ENCODE results near the gene TGFB1.

The TGFB1 gene

DNA sequence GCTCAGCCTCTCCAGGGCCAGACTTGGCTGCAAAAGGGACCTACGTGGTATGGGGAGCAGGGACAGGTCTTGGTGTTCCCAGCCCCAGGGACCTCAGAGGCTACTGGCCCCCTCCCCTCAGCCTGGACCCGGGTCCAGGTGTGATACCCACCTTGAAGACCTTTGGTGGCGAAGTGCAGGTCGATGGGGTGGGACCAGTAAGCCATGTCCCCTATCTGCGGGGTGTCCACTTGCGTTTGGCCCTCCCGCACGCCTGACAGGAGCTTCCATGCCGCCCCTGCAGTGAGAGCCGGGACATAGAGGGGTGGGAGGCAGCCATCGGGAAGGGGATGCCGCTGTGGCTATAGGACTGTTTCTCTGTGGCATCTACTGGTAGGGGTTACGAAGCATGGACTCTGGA is 4.0 kb upstream of the TGFB1 start:
- no peak overlapping the region for H3K9ac ChIP-seq
- no peaks in the 10 kb centered on the region for H4K20me1 ChIP-seq (ENCODE audit: insufficient read depth)
- H3K4me3 ChIP-seq (IDR thresholded peaks at IDR 0.05; ENCODE audit: insufficient read depth, low read depth, low read length): no peak overlapping the region
- peaks cover 5% of the 10 kb centered on the region; the same call in 1 of the 2 replicates for H3K79me2 ChIP-seq (ENCODE audit: insufficient read depth, low read depth)
- no peaks in the 10 kb centered on the region for H3K27me3 ChIP-seq (ENCODE audit: insufficient read depth, low read depth)
- no peaks in the 10 kb centered on the region for H3K36me3 ChIP-seq (ENCODE audit: insufficient read depth)
- no peak for TF ChIP-seq CTCF (conservative IDR thresholded peaks at IDR 0.05; ENCODE audit: low read depth, low read length)
- no peak overlapping the region for H3K4me2 ChIP-seq
- peaks cover 6% of the 10 kb centered on the region for H3K4me1 ChIP-seq (ENCODE audit: low read depth, poor library complexity, severe bottlenecking)
- H2AFZ ChIP-seq (ENCODE audit: low read depth): no peak overlapping the region
- H3K27ac ChIP-seq: no peak overlapping the region

GRCh38 chr19:41356984-41357739 is 3.4 kb upstream of the TGFB1 start:
- Histone ChIP-seq H3K27me3 (ENCODE audit: insufficient read depth, low read depth) (no peaks in the 10 kb centered on the region), H3K4me1 (ENCODE audit: low read depth, poor library complexity, severe bottlenecking) (peaks cover 6% of the 10 kb centered on the region), H3K36me3 (ENCODE audit: insufficient read depth) (no peaks in the 10 kb centered on the region), H3K9ac (no peak overlapping the region), H3K27ac (no peak overlapping the region), H3K4me3 (IDR thresholded peaks at IDR 0.05; ENCODE audit: insufficient read depth, low read depth, low read length) (no peak overlapping the region), H3K4me2 (no peak overlapping the region), H3K79me2 (ENCODE audit: insufficient read depth, low read depth) (peaks cover 11% of the 10 kb centered on the region; the same call in 1 of the 2 replicates), H2AFZ (ENCODE audit: low read depth) (no peak overlapping the region), H4K20me1 (ENCODE audit: insufficient read depth) (no peaks in the 10 kb centered on the region)
- no peak for TF ChIP-seq CTCF (conservative IDR thresholded peaks at IDR 0.05; ENCODE audit: low read depth, low read length)

DNA sequence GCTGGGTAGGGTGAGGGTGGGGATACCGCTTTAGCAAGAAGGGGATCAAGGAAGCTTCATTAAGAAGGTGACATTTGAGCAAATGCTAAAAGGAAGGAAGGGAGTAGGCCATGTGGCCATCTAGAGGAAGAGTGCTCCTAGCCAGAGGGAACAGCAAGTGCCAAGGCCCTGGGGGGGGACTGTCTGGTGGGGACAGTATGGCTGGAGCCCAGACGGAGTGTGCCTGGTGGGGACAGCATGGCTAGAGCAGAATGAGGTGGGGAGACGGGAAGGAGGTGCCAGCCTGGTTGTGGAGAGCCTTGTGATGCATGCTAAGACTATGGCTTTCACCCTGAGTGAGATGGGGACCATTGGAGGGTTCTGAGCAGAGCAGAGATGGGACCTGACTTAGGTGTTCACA is 2.1 kb upstream of the TGFB1 start:
- H3K79me2 ChIP-seq (ENCODE audit: insufficient read depth, low read depth): peaks cover 24% of the 10 kb centered on the region
- no peak overlapping the region for H3K4me3 ChIP-seq (IDR thresholded peaks at IDR 0.05; ENCODE audit: insufficient read depth, low read depth, low read length)
- H3K9ac ChIP-seq: no peak overlapping the region
- no peak overlapping the region for H2AFZ ChIP-seq (ENCODE audit: low read depth)
- no peaks in the 10 kb centered on the region for H3K36me3 ChIP-seq (ENCODE audit: insufficient read depth)
- peaks cover 10% of the 10 kb centered on the region for H3K4me1 ChIP-seq (ENCODE audit: low read depth, poor library complexity, severe bottlenecking)
- no peak for TF ChIP-seq CTCF (conservative IDR thresholded peaks at IDR 0.05; ENCODE audit: low read depth, low read length)
- no peaks in the 10 kb centered on the region for H3K27me3 ChIP-seq (ENCODE audit: insufficient read depth, low read depth)
- H4K20me1 ChIP-seq (ENCODE audit: insufficient read depth): no peaks in the 10 kb centered on the region
- H3K27ac ChIP-seq: no peak overlapping the region
- H3K4me2 ChIP-seq: no peak overlapping the region

DNA sequence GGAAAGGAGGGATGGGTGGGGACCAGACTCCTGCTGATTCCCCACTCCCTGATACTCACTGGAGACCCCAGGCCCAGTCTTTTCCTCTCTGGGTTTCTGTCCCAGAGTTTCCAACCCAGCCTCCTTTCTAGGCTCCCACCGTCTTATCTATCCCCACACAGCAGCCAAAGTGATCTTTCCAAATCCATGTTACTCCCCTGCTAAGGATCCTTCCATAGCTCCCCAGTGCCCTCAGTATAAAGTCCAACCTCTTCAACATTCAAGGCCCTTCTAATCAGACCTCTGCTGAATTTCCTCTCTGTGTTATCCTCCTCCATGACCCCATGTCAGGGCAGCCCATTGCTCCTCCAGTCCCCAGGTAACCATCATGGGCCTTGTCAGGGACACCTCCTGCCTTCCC is 1.3 kb upstream of the TGFB1 start:
- no peak overlapping the region for H2AFZ ChIP-seq (ENCODE audit: low read depth)

More for the DNA sequence above, 1.3 kb upstream of the TGFB1 start:
- Histone ChIP-seq H3K79me2 (ENCODE audit: insufficient read depth, low read depth) (peaks cover 32% of the 10 kb centered on the region), H3K4me3 (IDR thresholded peaks at IDR 0.05; ENCODE audit: insufficient read depth, low read depth, low read length) (no peak overlapping the region), H3K9ac (no peak overlapping the region), H3K27ac (no peak overlapping the region), H3K4me1 (ENCODE audit: low read depth, poor library complexity, severe bottlenecking) (peaks cover 18% of the 10 kb centered on the region), H3K36me3 (ENCODE audit: insufficient read depth) (no peaks in the 10 kb centered on the region), H3K27me3 (ENCODE audit: insufficient read depth, low read depth) (no peaks in the 10 kb centered on the region), H4K20me1 (ENCODE audit: insufficient read depth) (no peaks in the 10 kb centered on the region), H3K4me2 (no peak overlapping the region)
- no peak for TF ChIP-seq CTCF (conservative IDR thresholded peaks at IDR 0.05; ENCODE audit: low read depth, low read length)
